ENCODE results near the gene RABGEF1.

DNA sequence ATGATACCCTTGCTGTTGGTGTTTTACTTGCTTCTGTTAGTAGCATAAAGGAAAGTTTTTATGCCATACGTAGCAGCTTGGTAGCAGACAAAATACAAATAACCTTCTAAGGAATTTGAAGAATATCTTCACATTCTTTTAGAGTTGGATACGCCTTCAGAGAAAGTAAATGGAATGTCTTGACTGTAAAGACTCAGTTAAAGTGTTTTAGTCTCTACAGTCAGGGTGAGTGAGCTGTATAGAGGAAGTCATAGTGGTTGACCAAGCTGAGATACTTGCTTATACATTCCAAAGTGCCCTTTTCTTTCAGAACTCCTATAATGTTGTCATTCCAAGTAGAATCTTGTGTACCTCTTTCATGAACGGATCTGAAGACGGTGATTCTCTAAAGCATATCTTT lies 37.7 kb downstream of the RABGEF1 start:
- TF ChIP-seq EZH2 (IDR thresholded peaks at IDR 0.05; ENCODE audit: insufficient read depth, poor library complexity, severe bottlenecking) = no peak
- no peak for TF ChIP-seq EZH2phosphoT487 (IDR thresholded peaks at IDR 0.05; ENCODE audit: insufficient read depth, low read depth)
